IMR-90 (cell line): ENCODE measurements around the gene JAKMIP3. TPM values are rescaled to one million over a fixed set of nuclear protein-coding genes. Genes with fewer than 3 reads are reported as not detected.

Experiments
- ATAC-seq: fragments of 200-7000 bp; cut with Tn5 transposase; 2 replicates; pipeline ENCODE4 v1.9.1; 2020; ENCODE audit warnings: low read depth, mild to moderate bottlenecking, moderate library complexity
- BruUV-seq: library from RNA; stranded (reverse); fragments of 400-500 nt; replicated peaks from 2 replicates; lab custom pipeline; 2021; lab: Mats Ljungman, UMichigan
- CTCF ChIA-PET: fragments of 300-600 bp; formaldehyde crosslinking; extraction: SDS; loops from one replicate; lab custom pipeline; 2021; ENCODE audit warnings: antibody characterized with exemption; lab: Yijun Ruan, JAX
- POLR2A ChIA-PET: fragments of 300-600 bp; sonication (Branson Sonifier 250); formaldehyde crosslinking; loops from one replicate; lab custom pipeline; 2022; ENCODE audit warnings: antibody characterized with exemption; ENCODE audit not compliant: unreplicated experiment; lab: Charles Lee
- DNase-seq: peaks from one replicate; pipeline ENCODE4 v3.0.0; 2013
- H2AFZ ChIP-seq: replicated peaks from 2 replicates; pipeline ENCODE3; 2013; ENCODE audit warnings: low read length, mild to moderate bottlenecking; ENCODE audit not compliant: poor library complexity
- H2AK5ac ChIP-seq: 2 replicates; pipeline ENCODE4 v1.6.1; 2013; ENCODE audit warnings: low read depth, low read length, inconsistent platforms
- H2AK9ac ChIP-seq: replicated peaks from 2 replicates; pipeline ENCODE3; 2013; ENCODE audit warnings: mild to moderate bottlenecking, low read depth, low read length, moderate library complexity; ENCODE audit not compliant: poor library complexity
- H2BK120ac ChIP-seq: 2 replicates; pipeline ENCODE4 v1.6.1; 2013; ENCODE audit warnings: low read depth, low read length, inconsistent platforms
- H2BK15ac ChIP-seq: 3 replicates; pipeline ENCODE4 v1.6.1; 2013; ENCODE audit warnings: low read depth, low read length, inconsistent platforms
- H2BK20ac ChIP-seq: 2 replicates; pipeline ENCODE4 v1.6.1; 2013; ENCODE audit warnings: low read depth, mild to moderate bottlenecking, inconsistent platforms, low read length, moderate library complexity
- H2BK5ac ChIP-seq: 2 replicates; pipeline ENCODE4 v1.6.1; 2013; ENCODE audit warnings: mild to moderate bottlenecking, low read depth, low read length, inconsistent platforms; ENCODE audit not compliant: poor library complexity, severe bottlenecking
- H3K14ac ChIP-seq: replicated peaks from 2 replicates; pipeline ENCODE4 v1.6.1; 2013; ENCODE audit warnings: low read depth, low read length, inconsistent platforms
- H3K18ac ChIP-seq: 2 replicates; pipeline ENCODE4 v1.6.1; 2013; ENCODE audit warnings: low read depth, low read length, control low read depth
- H3K23ac ChIP-seq: 2 replicates; pipeline ENCODE4 v1.6.1; 2013; ENCODE audit warnings: low read depth, low read length, inconsistent platforms
- H3K27ac ChIP-seq: 2 replicates; pipeline ENCODE4 v1.5.1; 2013; ENCODE audit warnings: mild to moderate bottlenecking, control low read depth, low read length; ENCODE audit not compliant: insufficient read depth
- H3K27me3 ChIP-seq: 2 replicates; pipeline ENCODE4 v1.6.1; 2013; ENCODE audit warnings: low read length; ENCODE audit not compliant: control insufficient read depth, insufficient read depth
- H3K36me3 ChIP-seq: 2 replicates; pipeline ENCODE4 v1.6.1; 2013; ENCODE audit warnings: low read length, mixed read lengths; ENCODE audit not compliant: control insufficient read depth, insufficient read depth
- H3K4ac ChIP-seq: 2 replicates; pipeline ENCODE4 v1.6.1; 2013; ENCODE audit warnings: low read depth, low read length, inconsistent platforms
- H3K4me1 ChIP-seq: 2 replicates; pipeline ENCODE4 v1.6.1; 2013; ENCODE audit warnings: low read length, mixed read lengths; ENCODE audit not compliant: control insufficient read depth, insufficient read depth
- H3K4me2 ChIP-seq: 2 replicates; pipeline ENCODE4 v1.6.1; 2013; ENCODE audit warnings: low read depth, mild to moderate bottlenecking, control low read depth, low read length, moderate library complexity
- H3K4me3 ChIP-seq: 2 replicates; pipeline ENCODE4 v1.5.1; 2013; ENCODE audit warnings: low read depth, mild to moderate bottlenecking, control low read depth, low read length, moderate library complexity; ENCODE audit not compliant: insufficient read depth
- H3K56ac ChIP-seq: 2 replicates; pipeline ENCODE4 v1.6.1; 2013; ENCODE audit warnings: low read length, inconsistent platforms; ENCODE audit not compliant: insufficient read depth; ENCODE audit errors: extremely low read depth
- H3K79me1 ChIP-seq, 2 experiments: 2 replicates each; pipeline ENCODE4 v1.6.1; 2013; ENCODE audit warnings: low read length in 2 of 2, inconsistent platforms in 1 of 2, low read depth in 1 of 2
- H3K9ac ChIP-seq: 2 replicates; pipeline ENCODE4 v1.6.1; 2013; ENCODE audit warnings: low read depth, low read length, control low read depth
- H3K9me1 ChIP-seq: 2 replicates; pipeline ENCODE4 v1.6.1; 2013; ENCODE audit warnings: low read length, inconsistent platforms; ENCODE audit not compliant: insufficient read depth
- H3K9me3 ChIP-seq: 2 replicates; pipeline ENCODE4 v1.6.1; 2013; ENCODE audit warnings: low read length; ENCODE audit not compliant: control insufficient read depth, insufficient read depth
- H4K20me1 ChIP-seq: 2 replicates; pipeline ENCODE4 v1.6.1; 2013; ENCODE audit warnings: low read length, inconsistent platforms; ENCODE audit not compliant: insufficient read depth
- H4K5ac ChIP-seq: 2 replicates; pipeline ENCODE4 v1.6.1; 2013; ENCODE audit warnings: mild to moderate bottlenecking, low read depth, low read length, control low read depth
- H4K8ac ChIP-seq, 2 experiments: 2 replicates each; pipeline ENCODE4 v1.6.1; 2013; ENCODE audit warnings: low read depth in 2 of 2, low read length in 2 of 2, control low read depth in 1 of 2, inconsistent platforms in 1 of 2
- H4K91ac ChIP-seq: 2 replicates; pipeline ENCODE4 v1.6.1; 2013; ENCODE audit warnings: low read depth, low read length, inconsistent platforms; ENCODE audit not compliant: insufficient read depth
- CHD1 ChIP-seq: IDR thresholded peaks from 2 replicates; pipeline ENCODE4 v1.6.1; 2012; ENCODE audit warnings: low read depth, low read length, improper control_type of control experiment
- ELK1 ChIP-seq: fragments of 150-350 bp; IDR thresholded peaks from 2 replicates; pipeline ENCODE4 v1.6.1; 2016; ENCODE audit warnings: low read depth, mild to moderate bottlenecking, low read length, moderate library complexity, borderline replicate concordance
- FOS ChIP-seq: fragments of 150-350 bp; IDR thresholded peaks from 2 replicates; pipeline ENCODE4 v1.6.1; 2016; ENCODE audit warnings: low read depth, low read length
- MAZ ChIP-seq: IDR thresholded peaks from 2 replicates; pipeline ENCODE4 v1.6.1; 2012; ENCODE audit warnings: low read depth, mild to moderate bottlenecking, low read length, improper control_type of control experiment, moderate library complexity, borderline replicate concordance
- NFE2L2 ChIP-seq: fragments of 150-350 bp; IDR thresholded peaks from 2 replicates; pipeline ENCODE4 v1.6.1; 2016; ENCODE audit warnings: low read depth, mild to moderate bottlenecking, low read length
- POLR2A ChIP-seq: IDR thresholded peaks from 2 replicates; pipeline ENCODE4 v1.6.1; 2012; ENCODE audit warnings: mild to moderate bottlenecking, low read depth, low read length
- RCOR1 ChIP-seq: IDR thresholded peaks from 2 replicates; pipeline ENCODE4 v1.6.1; 2012; ENCODE audit warnings: mild to moderate bottlenecking, low read length, improper control_type of control experiment; ENCODE audit not compliant: insufficient replicate concordance
- RFX5 ChIP-seq: IDR thresholded peaks from 2 replicates; pipeline ENCODE4 v1.8.0; 2012; ENCODE audit warnings: low read depth, mild to moderate bottlenecking, low read length, moderate library complexity
- SMC3 ChIP-seq: fragments of 150-350 bp; IDR thresholded peaks from 2 replicates; pipeline ENCODE4 v1.6.1; 2016; ENCODE audit warnings: low read depth, mild to moderate bottlenecking, antibody characterized with exemption, low read length, moderate library complexity
- WGBS, 2 experiments: methylation state at CpG; one replicate each; pipeline versions ENCODE4 v1.1.5 to v1.1.7; 2013; ENCODE audit warnings: missing lambda C conversion rate in 2 of 2; ENCODE audit not compliant: insufficient read length in 1 of 2; ENCODE audit errors: extremely low coverage in 2 of 2; 5-methylcytosine and 5-hydroxymethylcytosine counted together
- dilution Hi-C: fragments of 300-500 bp; cut with HindIII; formaldehyde crosslinking; loops from one replicate; pipeline ENCODE4 v1.14.3; 2018; ENCODE audit warnings: low sequenced_read_pairs; ENCODE audit not compliant: unreplicated experiment
- in situ Hi-C: fragments of 300-500 bp; cut with MboI; formaldehyde crosslinking; loops from 3 replicates; pipeline ENCODE4 v1.14.3; 2019; ENCODE audit warnings: low sequenced_read_pairs, inconsistent platforms, mixed read lengths
- intact Hi-C: fragments of 100-400 bp; cut with micrococcal nuclease; formaldehyde crosslinking; loops from 2 replicates; pipeline ENCODE4 v1.10.0; 2022
- polyA plus RNA-seq, 3 experiments: library from polyadenylated mRNA; depleted of rRNA; stranded (reverse); fragments of >200 nt; gene quantifications; 2 replicates each; pipeline ENCODE4 v1.2.3, GENCODE V29; 2012; ENCODE audit warnings: low replicate concordance in 1 of 3
- total RNA-seq: library from RNA; depleted of rRNA; stranded (reverse); fragments of >200 nt; gene quantifications from 2 replicates; pipeline ENCODE4 v1.2.3, GENCODE V29; 2012
- TF ChIP-seq, protein P1 (sequence below): fragments of 150-350 bp; IDR thresholded peaks from 2 replicates; pipeline ENCODE4 v1.6.1; 2017; ENCODE audit warnings: mild to moderate bottlenecking, antibody characterized with exemption, low read length, low read depth

JAKMIP3 gene
- total and polyA plus RNA-seq, 2 of the 4 experiments (the other 2 are of a cell fraction), result under 0.01 to 0.22 TPM

DNA sequence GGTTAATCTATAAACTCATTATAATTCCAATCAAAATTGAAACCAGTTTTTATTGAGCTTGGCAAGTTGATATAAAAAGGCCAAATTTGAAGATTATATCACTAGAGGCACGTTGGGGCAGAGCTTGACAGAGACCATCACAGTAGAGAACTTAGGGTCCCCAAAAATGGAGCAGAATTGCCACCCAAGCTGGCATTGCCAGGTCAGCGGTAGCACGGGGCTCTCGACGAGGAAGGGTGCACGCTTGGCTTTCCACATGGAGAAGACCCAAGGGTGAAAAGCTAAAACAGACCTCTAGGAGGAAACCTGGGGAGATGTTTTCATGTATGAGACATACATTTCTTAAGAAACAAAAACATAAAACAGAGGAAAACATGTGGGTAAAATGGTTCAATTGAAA lies 4.3 kb upstream of the JAKMIP3 start:
- peaks cover 19% of the 10 kb centered on the region; the same call in 1 of the 2 replicates for H3K27me3 ChIP-seq
- H3K23ac ChIP-seq, result no peak overlapping the region
- CTCF ChIA-PET, result interaction anchor here (0.6 kb wide), 1 partner anchor 137 kb away, joined by 3 read pairs; no protein-coding TSS in a partner anchor
- no peak overlapping the region for H2BK120ac ChIP-seq
- dilution Hi-C loops, result no loop called here
- H3K9me3 ChIP-seq, result no peaks in the 10 kb centered on the region
- H3K36me3 ChIP-seq, result no peaks in the 10 kb centered on the region
- no peak overlapping the region for H3K9ac ChIP-seq
- no peak overlapping the region for H2AK5ac ChIP-seq
- intact Hi-C loops, result no loop called here
- no TSS peak for BruUV-seq
- H4K20me1 ChIP-seq, result no peaks in the 10 kb centered on the region
- no peak overlapping the region for H4K8ac ChIP-seq
- no peak overlapping the region for H3K4ac ChIP-seq
- H3K27ac ChIP-seq, result no peak overlapping the region
- no peak for TF ChIP-seq FOS
- no peak for TF ChIP-seq RCOR1
- no peak for TF ChIP-seq SMC3
- TF ChIP-seq POLR2A, result no peak
- TF ChIP-seq ELK1, result no peak
- no peak for TF ChIP-seq CHD1
- TF ChIP-seq, protein P1, sequence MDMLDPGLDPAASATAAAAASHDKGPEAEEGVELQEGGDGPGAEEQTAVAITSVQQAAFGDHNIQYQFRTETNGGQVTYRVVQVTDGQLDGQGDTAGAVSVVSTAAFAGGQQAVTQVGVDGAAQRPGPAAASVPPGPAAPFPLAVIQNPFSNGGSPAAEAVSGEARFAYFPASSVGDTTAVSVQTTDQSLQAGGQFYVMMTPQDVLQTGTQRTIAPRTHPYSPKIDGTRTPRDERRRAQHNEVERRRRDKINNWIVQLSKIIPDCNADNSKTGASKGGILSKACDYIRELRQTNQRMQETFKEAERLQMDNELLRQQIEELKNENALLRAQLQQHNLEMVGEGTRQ, result no peak
- no peak for TF ChIP-seq MAZ
- no peak for TF ChIP-seq RFX5
- TF ChIP-seq NFE2L2, result no peak
- no peak overlapping the region for H4K5ac ChIP-seq
- ATAC-seq (no peak), DNase-seq (no peak)
- POLR2A ChIA-PET, result no interaction called here
- H3K18ac ChIP-seq, result no peak overlapping the region
- no peak overlapping the region for H2AFZ ChIP-seq
- no peak overlapping the region for H3K56ac ChIP-seq
- H2BK5ac ChIP-seq, result no peak overlapping the region
- no peak overlapping the region for H4K91ac ChIP-seq
- H2BK20ac ChIP-seq, result no peak overlapping the region
- H2BK15ac ChIP-seq, result no peak overlapping the region
- in situ Hi-C loops, result no loop called here
- H2AK9ac ChIP-seq, result no peak overlapping the region
- no peak overlapping the region for H3K4me3 ChIP-seq
- H3K4me2 ChIP-seq, result no peak overlapping the region
- H3K14ac ChIP-seq, result no peak overlapping the region
- peaks cover 4% of the 10 kb centered on the region; the same call in 1 of the 2 replicates for H3K4me1 ChIP-seq
- H3K9me1 ChIP-seq, result 0 out of 2 replicates have a peak, but pooled peaks cover 1% of the 10 kb centered on the region
- H3K79me1 ChIP-seq, result no peaks in the 10 kb centered on the region
- no CpG with 5 or more reads among the region's 6 CpGs for WGBS, 2 experiments
